Neutrophil (primary cell): Measurements from ENCODE around the gene KCNE4.

Experiments used
- H3K27ac ChIP-seq: fragments of 200-600 bp; sonication (generic); 2 replicates; pipeline ENCODE4 v1.5.1; 2016; ENCODE audit warnings: mild to moderate bottlenecking, moderate library complexity
- H3K27me3 ChIP-seq: fragments of 200-600 bp; sonication (generic); 2 replicates; pipeline ENCODE4 v1.6.0; 2016; ENCODE audit warnings: mild to moderate bottlenecking
- H3K36me3 ChIP-seq: fragments of 200-600 bp; sonication (generic); 2 replicates; pipeline ENCODE4 v1.5.1; 2017
- H3K4me1 ChIP-seq, 2 experiments: fragments of 200-600 bp in 1 of 2; sonication (generic) in 1 of 2; 1 replicate in 1 of 2; 2 replicates in 1 of 2; pipeline versions ENCODE4 v1.5.1 to v1.6.1; 2013 to 2016; ENCODE audit warnings: low read depth in 1 of 2, low read length in 1 of 2, mild to moderate bottlenecking in 1 of 2, moderate library complexity in 1 of 2; ENCODE audit not compliant: control insufficient read depth in 1 of 2, insufficient read depth in 1 of 2
- H3K4me3 ChIP-seq, 2 experiments: fragments of 200-600 bp in 1 of 2; sonication (generic) in 1 of 2; 1 replicate in 1 of 2; 2 replicates in 1 of 2; pipeline ENCODE4 v1.5.1; 2013 to 2016; ENCODE audit warnings: low read depth in 1 of 2, low read length in 1 of 2, mild to moderate bottlenecking in 1 of 2, moderate library complexity in 1 of 2
- H3K9me3 ChIP-seq: fragments of 200-600 bp; sonication (generic); 2 replicates; pipeline ENCODE4 v1.5.1; 2016
- TF ChIP-seq, protein P1 (sequence below): fragments of 200-600 bp; sonication (generic); IDR thresholded peaks from 2 replicates; pipeline ENCODE4 v1.5.1; 2016; ENCODE audit warnings: antibody characterized with exemption

Gene KCNE4

DNA sequence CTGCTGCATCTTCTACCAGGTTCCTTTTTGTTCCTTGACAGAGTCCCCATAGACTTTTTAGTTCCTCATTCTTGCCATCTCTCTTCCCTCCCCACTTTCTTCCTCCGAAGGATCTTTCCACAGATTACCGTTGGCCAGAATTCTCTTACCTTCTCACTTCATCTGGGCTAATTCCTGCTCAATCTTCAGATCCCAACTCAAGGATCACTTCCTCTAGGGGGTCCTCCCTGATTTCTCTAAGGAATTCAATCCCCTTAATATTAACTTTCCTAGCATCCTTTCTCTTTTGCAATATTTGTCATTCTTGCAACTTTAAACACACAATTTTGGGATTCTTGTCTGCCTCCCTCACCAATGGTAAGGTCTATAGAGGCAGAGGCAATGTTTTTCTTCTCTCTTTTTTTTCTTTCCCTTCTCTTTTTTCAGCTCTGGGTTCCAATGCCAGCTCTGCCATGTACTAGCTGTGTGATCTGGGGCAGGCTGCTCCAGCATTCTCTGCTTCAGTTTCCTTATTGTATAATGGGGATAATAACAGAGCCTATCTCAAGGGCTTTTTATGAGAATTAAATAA lies 5.4 kb upstream of the KCNE4 start:
- H3K27ac ChIP-seq, result no peak overlapping the region
- TF ChIP-seq, protein P1, sequence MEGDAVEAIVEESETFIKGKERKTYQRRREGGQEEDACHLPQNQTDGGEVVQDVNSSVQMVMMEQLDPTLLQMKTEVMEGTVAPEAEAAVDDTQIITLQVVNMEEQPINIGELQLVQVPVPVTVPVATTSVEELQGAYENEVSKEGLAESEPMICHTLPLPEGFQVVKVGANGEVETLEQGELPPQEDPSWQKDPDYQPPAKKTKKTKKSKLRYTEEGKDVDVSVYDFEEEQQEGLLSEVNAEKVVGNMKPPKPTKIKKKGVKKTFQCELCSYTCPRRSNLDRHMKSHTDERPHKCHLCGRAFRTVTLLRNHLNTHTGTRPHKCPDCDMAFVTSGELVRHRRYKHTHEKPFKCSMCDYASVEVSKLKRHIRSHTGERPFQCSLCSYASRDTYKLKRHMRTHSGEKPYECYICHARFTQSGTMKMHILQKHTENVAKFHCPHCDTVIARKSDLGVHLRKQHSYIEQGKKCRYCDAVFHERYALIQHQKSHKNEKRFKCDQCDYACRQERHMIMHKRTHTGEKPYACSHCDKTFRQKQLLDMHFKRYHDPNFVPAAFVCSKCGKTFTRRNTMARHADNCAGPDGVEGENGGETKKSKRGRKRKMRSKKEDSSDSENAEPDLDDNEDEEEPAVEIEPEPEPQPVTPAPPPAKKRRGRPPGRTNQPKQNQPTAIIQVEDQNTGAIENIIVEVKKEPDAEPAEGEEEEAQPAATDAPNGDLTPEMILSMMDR, result no peak

DNA sequence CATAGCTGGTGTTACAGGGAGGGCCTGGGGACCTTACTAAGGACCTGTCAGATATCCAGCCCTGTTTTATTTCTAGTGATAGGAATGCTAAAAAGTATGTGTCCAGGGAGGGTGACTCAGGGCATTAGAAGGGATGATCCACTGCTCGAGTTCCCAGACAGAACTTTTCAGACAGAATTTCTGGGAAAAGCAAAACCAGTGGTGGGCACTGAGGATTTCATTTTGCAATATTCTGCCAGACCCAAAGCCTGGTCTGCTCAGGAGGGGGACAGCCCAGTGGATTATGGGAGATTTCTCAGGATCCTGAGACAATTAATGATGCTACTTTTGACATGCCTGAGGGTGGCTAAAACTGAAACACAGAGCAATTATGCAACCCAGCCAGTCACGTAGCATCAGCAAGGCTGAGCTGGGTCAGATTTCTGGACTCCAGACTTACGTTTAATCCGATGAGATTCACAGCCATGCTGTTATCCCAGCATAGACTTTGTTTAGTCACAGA lies 4.7 kb upstream of the KCNE4 start:
- H3K4me1 ChIP-seq, result peaks cover 15 to 16% of the 10 kb centered on the region in 2 experiments
- no peaks in the 10 kb centered on the region for H3K36me3 ChIP-seq
- TF ChIP-seq, protein P1, result no peak
- H3K27ac ChIP-seq, result no peak overlapping the region
- H3K27me3 ChIP-seq, result no peaks in the 10 kb centered on the region
- no peaks in the 10 kb centered on the region for H3K9me3 ChIP-seq
- H3K4me3 ChIP-seq, result no peak overlapping the region

More for the DNA sequence above, 5.4 kb upstream of the KCNE4 start:
- no peak overlapping the region for H3K4me3 ChIP-seq
- no peaks in the 10 kb centered on the region for H3K27me3 ChIP-seq
- H3K4me1 ChIP-seq, result peaks cover 15 to 17% of the 10 kb centered on the region in 2 experiments
- H3K9me3 ChIP-seq, result no peaks in the 10 kb centered on the region
- H3K36me3 ChIP-seq, result no peaks in the 10 kb centered on the region

DNA sequence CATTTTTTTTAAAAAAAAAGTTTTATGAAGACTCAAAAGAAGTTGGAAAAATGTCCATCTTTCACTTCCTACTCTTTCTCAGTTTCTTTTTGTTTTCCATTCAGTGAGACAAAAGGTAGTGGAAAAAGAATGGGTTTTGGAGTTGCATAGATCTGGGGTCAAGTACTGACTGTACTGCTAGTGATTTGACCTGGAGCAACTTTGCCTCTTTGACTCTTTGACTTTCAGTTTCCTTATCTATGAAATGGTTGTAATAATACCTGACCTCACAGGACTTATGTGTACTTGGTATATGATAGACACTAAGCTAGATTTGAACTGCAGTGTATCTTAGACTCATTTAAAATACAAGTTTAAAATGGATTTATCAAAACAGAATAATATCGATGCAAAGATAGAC lies 3.5 kb upstream of the KCNE4 start:
- Histone ChIP-seq H3K4me1 (peaks cover 4% of the 10 kb centered on the region in 2 experiments), H3K27me3 (no peaks in the 10 kb centered on the region), H3K9me3 (no peaks in the 10 kb centered on the region), H3K27ac (no peak overlapping the region), H3K4me3 (no peak overlapping the region), H3K36me3 (no peaks in the 10 kb centered on the region)
- TF ChIP-seq, protein P1, result no peak

GRCh38 chr2:223049356-223049755 lies 2.6 kb upstream of the KCNE4 start:
- H3K4me3 ChIP-seq, result no peak overlapping the region
- TF ChIP-seq, protein P1, result no peak
- H3K27ac ChIP-seq, result no peak overlapping the region
- H3K4me1 ChIP-seq, result peaks cover 5 to 7% of the 10 kb centered on the region in 2 experiments
- no peaks in the 10 kb centered on the region for H3K36me3 ChIP-seq
- H3K9me3 ChIP-seq, result no peaks in the 10 kb centered on the region
- H3K27me3 ChIP-seq, result no peaks in the 10 kb centered on the region

DNA sequence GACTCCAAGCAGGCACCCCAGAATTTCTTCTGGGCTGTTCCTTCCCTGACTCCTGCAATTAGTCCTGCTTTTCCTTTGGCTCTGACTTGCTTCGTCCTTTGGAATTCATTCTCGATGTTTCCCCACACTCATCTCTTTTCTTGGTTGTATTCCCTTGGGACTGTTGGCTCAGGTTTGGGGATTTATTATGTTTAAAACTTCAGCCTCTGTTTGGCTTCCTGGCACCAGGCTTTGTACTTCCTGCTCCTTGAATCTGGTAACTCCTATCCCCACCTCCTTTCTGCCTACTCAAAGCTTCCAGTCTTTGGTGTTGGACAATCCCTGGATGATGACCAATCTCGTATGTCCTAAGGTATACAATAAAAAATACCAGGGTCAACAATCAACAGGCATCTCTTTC lies 1.8 kb upstream of the KCNE4 start:
- TF ChIP-seq, protein P1, result no peak
- Histone ChIP-seq H3K27me3 (no peaks in the 10 kb centered on the region), H3K36me3 (no peaks in the 10 kb centered on the region), H3K27ac (no peak overlapping the region), H3K4me1 (peaks cover 7 to 8% of the 10 kb centered on the region in 2 experiments), H3K9me3 (no peaks in the 10 kb centered on the region), H3K4me3 (no peak overlapping the region)
